A549 (cell line): ENCODE data around the gene MAN2B2.

ENCODE experiments used
- CEBPB ChIP-seq, 2 experiments: fragments of >200 bp in 1 of 2; sonication (Bioruptor Twin) in 1 of 2; formaldehyde crosslinking in 1 of 2; IDR thresholded peaks; 2 replicates each; pipeline ENCODE4 v1.6.1; 2012 to 2016
- CTCF ChIP-seq: fragments of >200 bp; sonication (Bioruptor Twin); formaldehyde crosslinking; IDR thresholded peaks from 3 replicates; pipeline ENCODE4 v1.5.1; 2016
- ELK1 ChIP-seq: fragments of 150-350 bp; IDR thresholded peaks from 2 replicates; pipeline ENCODE4 v1.6.1; 2014; ENCODE audit warnings: low read depth, mild to moderate bottlenecking, low read length
- EP300 ChIP-seq, 2 experiments: fragments of >200 bp; sonication (Bioruptor Twin); formaldehyde crosslinking; IDR thresholded peaks; 2 replicates in 1 of 2; 3 replicates in 1 of 2; pipeline ENCODE4 v1.6.1; 2016 to 2017
- FOSB ChIP-seq: fragments of 250-450 bp; sonication (Bioruptor Pico); IDR thresholded peaks from 2 replicates; pipeline ENCODE4 v1.5.0; 2020; ENCODE audit warnings: mild to moderate bottlenecking, moderate library complexity
- FOSL2 ChIP-seq, 2 experiments: fragments of 450-650 bp in 1 of 2; fragments of >200 bp in 1 of 2; sonication (Bioruptor Twin) in 1 of 2; formaldehyde crosslinking; IDR thresholded peaks; 2 replicates each; pipeline versions ENCODE4 v1.5.0 to v1.6.1; 2016 to 2020; ENCODE audit warnings: mild to moderate bottlenecking in 1 of 2, moderate library complexity in 1 of 2
- JUNB ChIP-seq: fragments of >200 bp; sonication (Bioruptor Twin); formaldehyde crosslinking; IDR thresholded peaks from 2 replicates; pipeline ENCODE4 v1.6.1; 2016
- KDM1A ChIP-seq: fragments of 200-600 bp; sonication (generic); IDR thresholded peaks from 2 replicates; pipeline ENCODE4 v1.6.1; 2016; ENCODE audit warnings: low read depth, mild to moderate bottlenecking
- MAFK ChIP-seq: fragments of 450-650 bp; IDR thresholded peaks from 2 replicates; pipeline ENCODE4 v1.6.1; 2014; ENCODE audit not compliant: partially characterized antibody
- PHF8 ChIP-seq: fragments of 200-600 bp; sonication (generic); IDR thresholded peaks from 2 replicates; pipeline ENCODE4 v1.6.1; 2016; ENCODE audit warnings: low read depth, mild to moderate bottlenecking, antibody characterized with exemption, moderate library complexity, borderline replicate concordance
- POLR2A ChIP-seq: IDR thresholded peaks from 2 replicates; pipeline ENCODE4 v1.6.1; 2012; ENCODE audit warnings: mild to moderate bottlenecking, low read length
- POLR2AphosphoS2 ChIP-seq: conservative IDR thresholded peaks from 2 replicates; pipeline ENCODE4 v1.6.1; 2012; ENCODE audit warnings: low read length, improper control_type of control experiment, inconsistent platforms
- RAD21 ChIP-seq, 2 experiments: fragments of >200 bp in 1 of 2; sonication (Bioruptor Twin) in 1 of 2; formaldehyde crosslinking in 1 of 2; IDR thresholded peaks in 1 of 2; conservative IDR thresholded peaks in 1 of 2; 2 replicates in 1 of 2; 3 replicates in 1 of 2; pipeline ENCODE4 v1.6.1; 2012 to 2018; ENCODE audit warnings: inconsistent platforms in 1 of 2

- no peak for TF ChIP-seq PHF8
- no peak for TF ChIP-seq FOSL2 (IDR thresholded peaks at IDR 0.05)
- no peak for TF ChIP-seq FOSL2 (CRISPR knock-in tag; IDR thresholded peaks at IDR 0.05)
- no peak for TF ChIP-seq CTCF
- no peak for TF ChIP-seq MAFK
- TF ChIP-seq CEBPB (IDR thresholded peaks at IDR 0.05) = no peak
- TF ChIP-seq POLR2A = no peak
- no peak for TF ChIP-seq ELK1
- TF ChIP-seq RAD21 (conservative IDR thresholded peaks at IDR 0.05 in 1 of 2, IDR thresholded peaks at IDR 0.05 in 1 of 2) = no peak
- TF ChIP-seq KDM1A = no peak
- no peak for TF ChIP-seq JUNB
- no peak for TF ChIP-seq EP300 (IDR thresholded peaks at IDR 0.05)
- TF ChIP-seq FOSB (CRISPR knock-in tag) = no peak
- no peak for TF ChIP-seq POLR2AphosphoS2
Observed at GRCh38 chr4:6532102-6532501, 42.9 kb upstream of the MAN2B2 start.
